Fibroblast of the aortic adventitia (primary cell): Measurements from ENCODE around the gene EVI5. TPM values are rescaled to one million over a fixed set of nuclear protein-coding genes. Genes with fewer than 3 reads are reported as not detected.
A peak's percentile ranks its signal among the peaks of the same experiment; 100 is the strongest.
"Not testable (repeated sequence)": the region's sequence is repeated elsewhere in the genome, so short reads cannot be mapped to it uniquely, and the experiment has no call there.

Experiments
- DNase-seq: peaks from one replicate; pipeline ENCODE4 v3.0.0-alpha.2; 2010; ENCODE audit warnings: low read depth
- H3K4me3 ChIP-seq: 2 replicates; pipeline ENCODE4 v1.5.1; 2011; ENCODE audit warnings: low read depth, mild to moderate bottlenecking, control low read depth, low read length, moderate library complexity
- CTCF ChIP-seq: IDR thresholded peaks from 2 replicates; pipeline ENCODE4 v1.5.1; 2011; ENCODE audit warnings: mild to moderate bottlenecking, low read length, control low read depth, inconsistent platforms; ENCODE audit not compliant: insufficient read depth
- total RNA-seq: library from RNA; depleted of rRNA; stranded (reverse); fragments of >200 nt; gene quantifications from 2 replicates; pipeline ENCODE4 v1.2.3, GENCODE V29; 2012; ENCODE audit warnings: low replicate concordance

EVI5 gene
- total RNA-seq, 1 donor, result 55.3 TPM

- no peak for TF ChIP-seq CTCF
- no peak overlapping the region for H3K4me3 ChIP-seq
- no peak for DNase-seq
Observed at GRCh38 chr1:92754719-92755050, 30.2 kb downstream of the EVI5 start.

- TF ChIP-seq CTCF, result no peak
Observed at GRCh38 chr1:92754000-92754718, 30.7 kb downstream of the EVI5 start.

GRCh38 chr1:92752719-92753118 is 32.2 kb downstream of the EVI5 start:
- no peak for TF ChIP-seq CTCF
- H3K4me3 ChIP-seq, result no peak overlapping the region
- no peak for DNase-seq

More at GRCh38 chr1:92754000-92754718, 30.7 kb downstream of the EVI5 start:
- no peak overlapping the region for H3K4me3 ChIP-seq
- peak; percentile 89 for DNase-seq

- DNase-seq, result peak; percentile 73
- H3K4me3 ChIP-seq, result no peak overlapping the region
- TF ChIP-seq CTCF, result peak; percentile 76
Observed at GRCh38 chr1:92749024-92749634, 35.8 kb downstream of the EVI5 start.

DNA sequence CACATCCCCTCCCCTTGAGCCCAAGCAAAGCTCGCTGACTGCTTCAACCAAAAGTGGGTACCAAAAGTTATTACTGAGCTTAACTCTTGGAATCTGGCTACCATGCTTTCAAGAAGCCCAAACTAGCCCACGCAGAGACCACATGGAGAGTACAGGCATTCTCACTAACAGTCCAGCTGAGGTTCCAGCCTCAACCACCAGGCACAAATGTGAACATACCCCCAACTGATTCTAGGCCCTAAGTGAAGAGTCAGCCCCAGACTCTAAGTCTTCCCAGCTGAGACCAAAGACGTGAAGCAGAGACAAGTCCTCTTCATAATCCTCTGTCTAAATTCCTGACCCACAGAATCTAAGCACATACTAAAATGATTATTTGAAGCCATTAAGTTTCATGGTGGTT is 36.8 kb downstream of the EVI5 start:
- no peak for DNase-seq
- peak; percentile 21 for TF ChIP-seq CTCF
- H3K4me3 ChIP-seq, result no peak overlapping the region

GRCh38 chr1:92747735-92748134 is 37.2 kb downstream of the EVI5 start:
- no peak for TF ChIP-seq CTCF
- DNase-seq, result peak; percentile 64
- H3K4me3 ChIP-seq, result no peak overlapping the region

DNA sequence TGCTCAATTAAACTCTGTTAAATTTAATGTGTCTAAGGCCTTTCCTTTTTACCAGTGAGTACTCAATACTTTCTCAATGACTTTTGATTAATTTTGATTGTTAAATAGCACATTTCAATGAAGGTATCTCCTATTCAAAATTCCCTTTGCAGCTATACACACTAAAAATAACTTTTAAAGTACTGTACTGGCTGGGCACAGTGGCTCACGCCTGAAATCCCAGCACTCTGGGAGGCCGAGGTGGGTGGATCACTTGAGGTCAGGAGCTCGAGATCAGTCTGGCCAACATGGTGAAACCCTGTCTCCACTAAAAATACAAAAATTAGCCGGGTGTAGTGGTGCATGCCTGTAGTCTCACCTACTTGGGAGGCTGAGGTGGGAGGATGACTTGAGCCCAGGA is 38.7 kb downstream of the EVI5 start:
- H3K4me3 ChIP-seq, DNase-seq: not testable (repeated sequence)
